ENCODE measurements around the gene ADAMTS17. TPM values are rescaled to one million over a fixed set of nuclear protein-coding genes. Genes with fewer than 3 reads are reported as not detected.
"Not testable (repeated sequence)": the region's sequence is repeated elsewhere in the genome, so short reads cannot be mapped to it uniquely, and the experiment has no call there.

Gene ADAMTS17
- total RNA-seq, 8 experiments from 2014 or later: 0.33 to 2.1 (median 1.1) TPM

- no peak overlapping the region for H3K4me3 ChIP-seq
- no peak overlapping the region for H3K27ac ChIP-seq
- H3K4me1 ChIP-seq (replicated peaks in 1 of 2): peaks cover 30 to 38% of the 10 kb centered on the region in 2 donors
- ATAC-seq (replicated peaks in 6 of 8): no peak
- WGBS, 10 experiments: 17 to 97% (median 60%) methylated on average over 1 to 10 of the region's 16 CpGs; no CpG with 5 or more reads in 5 of the 10 experiments
- in situ Hi-C loops (cut with MboI; ENCODE audit: low pct_unique_long_range_greater_than_20kb in 2 of 9, low sequenced_read_pairs in 9 of 9, unreplicated experiment in 9 of 9): no loop called here
These were observed 359.7 kb downstream of the ADAMTS17 start for GRCh38 chr15:99981839-99982658.

- WGBS, 10 experiments: 29 to 80% methylated on average over 1 of the region's 1 CpG; no CpG with 5 or more reads in 8 of the 10 experiments
- in situ Hi-C loops (cut with MboI; ENCODE audit: low pct_unique_long_range_greater_than_20kb in 2 of 9, low sequenced_read_pairs in 9 of 9, unreplicated experiment in 9 of 9): no loop called here
- ATAC-seq (replicated peaks in 6 of 8): peak in 4 of 8 experiments; percentile 17 to 26 (median 18)
- Histone ChIP-seq H3K4me1 (replicated peaks in 1 of 2) (peaks cover 22 to 29% of the 10 kb centered on the region in 2 donors), H3K4me3 (no peak overlapping the region), H3K27ac (no peak overlapping the region)
These were observed 360.6 kb downstream of the ADAMTS17 start for GRCh38 chr15:99981191-99981647.

GRCh38 chr15:99980752-99981151 lies 361.0 kb downstream of the ADAMTS17 start:
- in situ Hi-C loops (cut with MboI; ENCODE audit: low pct_unique_long_range_greater_than_20kb in 2 of 9, low sequenced_read_pairs in 9 of 9, unreplicated experiment in 9 of 9): no loop called here
- no peak overlapping the region for H3K4me3 ChIP-seq
- peak in 4 of 8 experiments; percentile 21 to 62 (median 49) for ATAC-seq (replicated peaks in 6 of 8)
- 0 to 90% (median 28%) methylated on average over 1 to 3 of the region's 12 CpGs; no CpG with 5 or more reads in 4 of the 10 experiments for WGBS, 10 experiments
- peaks cover 18 to 25% of the 10 kb centered on the region in 2 donors for H3K4me1 ChIP-seq (replicated peaks in 1 of 2)
- peak overlapping the region in 1 of 2 donors; percentile 30 for H3K27ac ChIP-seq

GRCh38 chr15:99979886-99980285 lies 361.9 kb downstream of the ADAMTS17 start:
- H3K27ac ChIP-seq; H3K4me3 ChIP-seq; ATAC-seq (replicated peaks in 6 of 8); in situ Hi-C loops (cut with MboI; ENCODE audit: low pct_unique_long_range_greater_than_20kb in 2 of 9, low sequenced_read_pairs in 9 of 9, unreplicated experiment in 9 of 9): not testable (repeated sequence)
- WGBS, 10 experiments: 38 to 100% (median 72%) methylated on average over 2 to 4 of the region's 5 CpGs; no CpG with 5 or more reads in 2 of the 10 experiments
- peaks cover 18 to 24% of the 10 kb centered on the region in 2 donors for H3K4me1 ChIP-seq (replicated peaks in 1 of 2)

- Histone ChIP-seq H3K4me3 (no peak overlapping the region), H3K27ac (no peak overlapping the region), H3K4me1 (replicated peaks in 1 of 2) (peaks cover 18 to 24% of the 10 kb centered on the region in 2 donors)
- ATAC-seq (replicated peaks in 6 of 8): no peak
- in situ Hi-C loops (cut with MboI; ENCODE audit: low pct_unique_long_range_greater_than_20kb in 2 of 9, low sequenced_read_pairs in 9 of 9, unreplicated experiment in 9 of 9): no loop called here
- 62 to 99% (median 93%) methylated on average over 6 to 15 of the region's 15 CpGs; no CpG with 5 or more reads in 3 of the 10 experiments for WGBS, 10 experiments
These were observed 362.4 kb downstream of the ADAMTS17 start for GRCh38 chr15:99979371-99979770.

- no peak overlapping the region for H3K4me3 ChIP-seq
- 33 to 92% (median 57%) methylated on average over 1 to 9 of the region's 10 CpGs; no CpG with 5 or more reads in 2 of the 10 experiments for WGBS, 10 experiments
- ATAC-seq (replicated peaks in 6 of 8): no peak
- H3K4me1 ChIP-seq (replicated peaks in 1 of 2): peaks cover 16 to 18% of the 10 kb centered on the region in 2 donors
- in situ Hi-C loops (cut with MboI; ENCODE audit: low pct_unique_long_range_greater_than_20kb in 2 of 9, low sequenced_read_pairs in 9 of 9, unreplicated experiment in 9 of 9): no loop called here
- no peak overlapping the region for H3K27ac ChIP-seq
These were observed 363.3 kb downstream of the ADAMTS17 start for GRCh38 chr15:99978426-99978825.

- no peak overlapping the region for H3K27ac ChIP-seq
- WGBS, 10 experiments: 17 to 100% (median 78%) methylated on average over 1 to 3 of the region's 10 CpGs; no CpG with 5 or more reads in 6 of the 10 experiments
- peaks cover 13 to 18% of the 10 kb centered on the region in 2 donors for H3K4me1 ChIP-seq (replicated peaks in 1 of 2)
- in situ Hi-C loops (cut with MboI; ENCODE audit: low pct_unique_long_range_greater_than_20kb in 2 of 9, low sequenced_read_pairs in 9 of 9, unreplicated experiment in 9 of 9): no loop called here
- no peak overlapping the region for H3K4me3 ChIP-seq
- no peak for ATAC-seq (replicated peaks in 6 of 8)
These were observed 363.8 kb downstream of the ADAMTS17 start for GRCh38 chr15:99977929-99978328.

- in situ Hi-C loops (cut with MboI; ENCODE audit: low pct_unique_long_range_greater_than_20kb in 2 of 9, low sequenced_read_pairs in 9 of 9, unreplicated experiment in 9 of 9): no loop called here
- H3K4me3 ChIP-seq: no peak overlapping the region
- peak in 1 of 8 experiments; percentile 53 for ATAC-seq (replicated peaks in 6 of 8)
- H3K27ac ChIP-seq: no peak overlapping the region
- peaks cover 11 to 13% of the 10 kb centered on the region in 2 donors for H3K4me1 ChIP-seq (replicated peaks in 1 of 2)
- 0 to 100% (median 29%) methylated on average over 1 to 4 of the region's 9 CpGs; no CpG with 5 or more reads in 6 of the 10 experiments for WGBS, 10 experiments
These were observed 364.9 kb downstream of the ADAMTS17 start for GRCh38 chr15:99976811-99977271.

GRCh38 chr15:99976000-99976399 lies 365.8 kb downstream of the ADAMTS17 start:
- Histone ChIP-seq H3K27ac (peak overlapping the region in 1 of 2 donors; percentile 13), H3K4me3 (no peak overlapping the region), H3K4me1 (replicated peaks in 1 of 2) (peaks cover 8 to 13% of the 10 kb centered on the region in 2 donors)
- WGBS, 10 experiments: 40% methylated on average over 1 of the region's 16 CpGs; no CpG with 5 or more reads in 9 of the 10 experiments
- no peak for ATAC-seq (replicated peaks in 6 of 8)
- in situ Hi-C loops (cut with MboI; ENCODE audit: low pct_unique_long_range_greater_than_20kb in 2 of 9, low sequenced_read_pairs in 9 of 9, unreplicated experiment in 9 of 9): no loop called here

GRCh38 chr15:99974246-99974645 lies 367.5 kb downstream of the ADAMTS17 start:
- in situ Hi-C loops (cut with MboI; ENCODE audit: low pct_unique_long_range_greater_than_20kb in 2 of 9, low sequenced_read_pairs in 9 of 9, unreplicated experiment in 9 of 9): loop anchor here in 1 of 9 experiments (25.0 kb wide), 1 partner anchor 363 kb away; the partner anchor contains the start of gene ADAMTS17
- ATAC-seq (replicated peaks in 6 of 8): no peak
- H3K27ac ChIP-seq: no peak overlapping the region
- H3K4me3 ChIP-seq: no peak overlapping the region
- WGBS, 10 experiments: 81 to 89% methylated on average over 9 of the region's 17 CpGs; no CpG with 5 or more reads in 8 of the 10 experiments
- peaks cover 0 to 6% of the 10 kb centered on the region in 2 donors for H3K4me1 ChIP-seq (replicated peaks in 1 of 2)

GRCh38 chr15:99973351-99973750 lies 368.4 kb downstream of the ADAMTS17 start:
- Histone ChIP-seq H3K4me1 (replicated peaks in 1 of 2) (peaks cover 0 to 6% of the 10 kb centered on the region in 2 donors), H3K27ac (no peak overlapping the region), H3K4me3 (no peak overlapping the region)
- WGBS, 10 experiments: 20 to 100% (median 90%) methylated on average over 1 to 8 of the region's 11 CpGs; no CpG with 5 or more reads in 2 of the 10 experiments
- no peak for ATAC-seq (replicated peaks in 6 of 8)
- in situ Hi-C loops (cut with MboI; ENCODE audit: low pct_unique_long_range_greater_than_20kb in 2 of 9, low sequenced_read_pairs in 9 of 9, unreplicated experiment in 9 of 9): loop anchor here in 1 of 9 experiments (25.0 kb wide), 1 partner anchor 364 kb away; the partner anchor contains the start of gene ADAMTS17

- in situ Hi-C loops (cut with MboI; ENCODE audit: low pct_unique_long_range_greater_than_20kb in 2 of 9, low sequenced_read_pairs in 9 of 9, unreplicated experiment in 9 of 9): loop anchor here in 1 of 9 experiments (25.0 kb wide), 1 partner anchor 366 kb away; the partner anchor contains the start of gene ADAMTS17
These were observed 370.8 kb downstream of the ADAMTS17 start for GRCh38 chr15:99970891-99971430.

More at GRCh38 chr15:99970891-99971430, 370.8 kb downstream of the ADAMTS17 start:
- 0 to 50% (median 15%) methylated on average over 1 to 7 of the region's 9 CpGs; no CpG with 5 or more reads in 4 of the 10 experiments for WGBS, 10 experiments
- no peak for ATAC-seq (replicated peaks in 6 of 8)
- no peaks in the 10 kb centered on the region for H3K4me1 ChIP-seq (replicated peaks in 1 of 2)
- H3K27ac ChIP-seq: no peak overlapping the region
- H3K4me3 ChIP-seq: no peak overlapping the region
